ENCODE measurements around the gene DENND4A.
"Not testable (repeated sequence)": the region's sequence is repeated elsewhere in the genome, so short reads cannot be mapped to it uniquely, and the experiment has no call there.

DENND4A gene

DNA sequence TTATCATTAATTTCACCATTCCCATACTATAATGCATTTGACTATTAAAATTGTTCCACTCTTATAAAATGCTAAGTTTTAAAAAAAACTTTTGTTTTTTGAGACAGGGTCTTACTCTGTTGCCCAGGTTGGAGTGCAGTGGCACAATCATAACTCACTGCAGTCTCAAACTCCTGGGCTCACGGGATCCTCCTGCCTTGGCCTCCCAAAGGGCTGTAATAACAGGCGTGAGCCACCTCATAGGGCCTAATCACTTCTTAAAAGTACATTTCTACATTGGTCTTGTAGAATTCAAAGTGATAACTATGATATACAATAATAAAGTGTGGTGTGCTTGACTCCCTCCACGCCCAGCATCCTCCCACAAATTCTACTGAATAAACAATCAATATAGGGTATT is 3.0 kb downstream of the DENND4A start:
- no peak for DNase-seq (ENCODE audit: low read depth)

DNA sequence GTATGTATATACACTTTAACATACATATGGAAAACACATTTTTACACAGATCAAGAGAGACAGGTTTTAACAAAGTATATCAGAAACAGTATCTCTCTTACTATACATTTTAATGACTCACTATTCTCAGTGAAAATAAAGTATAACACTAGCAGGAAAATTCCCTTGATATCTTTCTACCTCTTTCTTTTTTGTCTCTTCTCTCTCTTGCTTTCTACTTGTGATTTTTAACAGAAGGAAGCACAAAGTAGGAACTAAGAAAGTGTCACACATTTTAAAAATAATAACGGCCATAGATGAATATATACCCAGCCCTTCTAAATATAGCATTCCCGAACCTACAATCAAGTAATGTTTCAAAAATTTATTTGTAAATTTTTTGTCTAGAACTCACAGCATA is 4.8 kb downstream of the DENND4A start:
- no peak for DNase-seq (ENCODE audit: low read depth)

GRCh38 chr15:65785151-65785550 is 6.9 kb downstream of the DENND4A start:
- DNase-seq (ENCODE audit: low read depth): no peak

GRCh38 chr15:65783872-65784271 is 8.2 kb downstream of the DENND4A start:
- no peak for DNase-seq (ENCODE audit: low read depth)

DNA sequence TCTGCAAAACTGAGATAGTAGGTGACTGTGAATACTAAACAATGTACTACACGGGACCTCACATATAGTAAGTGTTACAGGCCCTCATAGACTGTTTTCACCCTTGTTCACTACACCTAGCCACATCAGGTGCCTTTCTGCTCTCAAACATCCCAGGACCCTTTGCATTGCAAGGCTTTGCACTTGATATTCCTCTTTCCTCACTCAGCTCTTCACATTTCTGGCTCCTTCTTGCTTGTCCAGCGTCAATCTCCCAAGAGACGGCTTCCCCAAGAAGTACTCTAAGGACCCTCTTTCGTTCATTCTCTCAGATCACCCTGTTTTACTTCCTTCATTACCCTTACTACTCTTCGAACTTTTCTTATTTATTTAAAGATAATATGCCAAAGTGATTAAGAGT is 10.0 kb downstream of the DENND4A start:
- DNase-seq (ENCODE audit: low read depth): no peak

DNA sequence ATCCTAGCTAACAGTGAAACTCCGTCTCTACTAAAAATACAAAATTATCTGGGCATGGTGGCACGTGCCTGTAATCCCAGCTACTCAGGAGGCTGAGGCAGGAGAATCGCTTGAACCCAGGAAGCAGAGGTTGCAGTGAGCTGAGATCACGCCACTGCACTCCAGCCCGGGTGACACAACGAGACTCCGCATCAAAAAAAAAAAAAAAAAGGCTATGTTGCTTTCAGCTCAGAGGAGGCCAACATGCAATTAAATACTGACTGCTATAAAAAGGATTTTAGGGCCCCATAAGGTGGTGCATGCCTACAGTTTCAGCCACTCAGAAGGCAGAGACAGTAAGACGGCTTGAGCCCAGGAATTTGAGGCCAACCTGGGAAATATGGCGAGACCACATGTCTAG is 13.4 kb downstream of the DENND4A start:
- not testable (repeated sequence) for DNase-seq (ENCODE audit: low read depth)

DNA sequence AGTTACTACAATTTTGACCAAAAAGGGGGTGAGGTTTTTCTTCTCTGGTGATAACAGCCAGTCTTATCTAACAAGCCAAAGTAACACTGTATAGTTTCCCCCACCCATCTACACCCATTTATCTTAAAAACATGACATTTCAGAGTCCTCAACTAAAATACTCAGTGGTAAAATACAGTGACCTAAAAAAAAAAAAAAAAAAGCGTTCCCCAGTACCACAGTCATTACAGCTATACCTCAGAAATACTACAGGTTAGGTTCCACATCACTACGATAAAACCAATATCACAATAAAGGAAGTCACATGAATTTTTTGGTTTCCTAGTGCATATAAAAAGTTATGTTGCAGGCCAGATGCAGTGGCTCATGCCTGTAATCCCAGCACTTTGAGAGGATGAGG is 13.8 kb downstream of the DENND4A start:
- DNase-seq (ENCODE audit: low read depth): no peak

GRCh38 chr15:65777843-65778242 is 14.2 kb downstream of the DENND4A start:
- no peak for DNase-seq (ENCODE audit: low read depth)

GRCh38 chr15:65777053-65777452 is 15.0 kb downstream of the DENND4A start:
- no peak for DNase-seq (ENCODE audit: low read depth)

- DNase-seq (ENCODE audit: low read depth): no peak
Observed at GRCh38 chr15:65773386-65774111, 18.5 kb downstream of the DENND4A start.

GRCh38 chr15:65772930-65773329 is 19.2 kb downstream of the DENND4A start:
- no peak for DNase-seq (ENCODE audit: low read depth)

GRCh38 chr15:65771870-65772269 is 20.2 kb downstream of the DENND4A start:
- DNase-seq (ENCODE audit: low read depth): no peak

GRCh38 chr15:65769482-65769881 is 22.6 kb downstream of the DENND4A start:
- no peak for DNase-seq (ENCODE audit: low read depth)

DNA sequence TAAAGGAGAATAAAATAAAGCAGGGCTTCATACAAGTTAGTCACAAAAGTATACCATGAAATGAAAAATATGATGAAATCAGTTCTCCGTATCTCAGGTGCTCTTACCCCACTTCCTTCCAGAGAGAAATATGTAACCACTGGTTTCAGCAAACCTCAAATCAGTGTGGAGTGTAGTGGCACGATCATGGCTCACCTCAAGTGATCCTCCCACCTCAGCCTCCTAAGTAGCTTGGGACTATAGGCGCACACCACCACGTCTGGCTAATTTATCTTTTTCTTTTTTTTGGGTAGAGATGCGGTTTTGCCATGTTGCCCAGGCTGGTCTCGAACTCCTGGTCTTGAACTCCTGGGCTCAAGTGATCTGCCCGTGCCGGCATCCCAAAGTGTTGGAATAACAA is 24.2 kb downstream of the DENND4A start:
- no peak for DNase-seq (ENCODE audit: low read depth)

- DNase-seq (ENCODE audit: low read depth): no peak
Observed at GRCh38 chr15:65767264-65767595, 24.9 kb downstream of the DENND4A start.

DNA sequence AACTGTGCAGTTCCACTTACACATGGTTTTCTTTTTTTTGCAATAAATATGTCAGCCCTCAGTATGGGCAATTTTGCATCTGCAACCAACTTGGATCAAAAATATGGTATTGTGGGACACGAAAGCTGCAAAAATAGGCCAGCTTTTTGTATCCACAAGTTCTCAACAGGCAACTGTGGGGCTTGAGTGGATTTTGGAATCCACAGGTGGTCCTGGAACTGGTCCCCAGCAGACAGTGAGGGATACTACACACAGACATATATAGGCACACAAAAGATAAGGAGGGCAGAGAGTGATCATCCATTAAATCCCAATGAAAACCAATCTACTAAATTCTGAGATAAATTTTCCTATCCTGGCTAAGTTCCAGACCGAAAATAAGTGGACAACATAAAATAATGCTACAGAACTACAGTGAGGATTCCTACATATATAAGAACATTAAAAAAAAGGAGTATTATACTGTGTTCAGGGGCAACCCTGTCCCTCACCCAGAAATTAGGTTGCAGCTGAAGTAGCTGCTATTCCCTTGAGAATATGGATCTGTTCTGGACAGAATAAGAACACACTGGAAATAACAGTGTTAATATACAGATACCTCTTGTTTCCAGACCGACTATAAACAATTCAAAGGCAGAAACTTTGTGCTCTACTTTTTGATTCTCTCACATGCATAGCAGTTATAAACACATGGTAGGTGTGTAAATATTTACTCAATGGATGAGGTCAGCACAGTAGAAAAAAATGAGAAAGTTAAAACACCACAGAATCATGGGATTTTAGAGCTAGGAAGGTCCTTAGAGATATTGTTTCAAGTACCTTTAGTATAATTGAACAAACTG is 25.4 kb downstream of the DENND4A start:
- no peak for DNase-seq (ENCODE audit: low read depth)

DNA sequence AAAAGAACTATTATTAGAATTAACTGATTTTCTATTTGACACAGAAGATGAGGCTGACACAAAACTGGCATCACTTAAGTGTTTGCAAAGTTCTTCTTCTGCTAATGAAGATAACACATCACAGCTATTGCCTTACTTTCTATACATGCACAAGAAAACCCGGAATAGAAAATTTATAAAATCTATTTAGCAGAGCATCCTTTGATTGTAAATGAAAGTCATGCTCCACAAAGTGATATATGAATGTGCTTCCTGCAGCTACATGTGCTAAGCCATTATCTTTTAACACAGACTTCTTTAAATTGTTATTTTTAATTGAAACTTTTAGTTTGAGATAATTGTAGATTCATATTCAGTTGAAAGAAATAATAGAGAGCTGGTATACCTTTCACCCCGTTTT is 27.0 kb downstream of the DENND4A start:
- no peak for DNase-seq (ENCODE audit: low read depth)

- DNase-seq (ENCODE audit: low read depth): no peak
Observed at GRCh38 chr15:65762914-65763787, 28.9 kb downstream of the DENND4A start.

DNA sequence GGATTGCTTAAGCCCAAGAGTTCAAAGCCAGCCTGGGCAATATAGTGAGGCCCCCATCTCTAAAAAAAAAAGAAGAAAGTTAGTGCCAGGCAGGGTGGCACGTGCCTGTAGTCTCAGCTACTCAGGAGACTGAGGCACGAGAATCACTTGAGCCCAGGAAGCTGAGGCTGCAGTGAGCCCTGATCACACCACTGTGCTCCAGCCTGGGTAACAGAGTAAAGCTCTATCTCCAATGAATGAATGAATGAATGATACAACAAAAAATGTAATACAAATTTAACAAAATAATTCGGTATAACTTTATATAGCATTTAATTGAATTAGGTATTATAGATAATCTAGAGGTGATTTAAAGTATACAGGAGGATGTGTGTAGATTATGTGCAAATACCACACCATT is 29.7 kb downstream of the DENND4A start:
- no peak for DNase-seq (ENCODE audit: low read depth)

- DNase-seq (ENCODE audit: low read depth): no peak
Observed at GRCh38 chr15:65761210-65761926, 30.7 kb downstream of the DENND4A start.

GRCh38 chr15:65759441-65759840 is 32.7 kb downstream of the DENND4A start:
- DNase-seq (ENCODE audit: low read depth): no peak

DNA sequence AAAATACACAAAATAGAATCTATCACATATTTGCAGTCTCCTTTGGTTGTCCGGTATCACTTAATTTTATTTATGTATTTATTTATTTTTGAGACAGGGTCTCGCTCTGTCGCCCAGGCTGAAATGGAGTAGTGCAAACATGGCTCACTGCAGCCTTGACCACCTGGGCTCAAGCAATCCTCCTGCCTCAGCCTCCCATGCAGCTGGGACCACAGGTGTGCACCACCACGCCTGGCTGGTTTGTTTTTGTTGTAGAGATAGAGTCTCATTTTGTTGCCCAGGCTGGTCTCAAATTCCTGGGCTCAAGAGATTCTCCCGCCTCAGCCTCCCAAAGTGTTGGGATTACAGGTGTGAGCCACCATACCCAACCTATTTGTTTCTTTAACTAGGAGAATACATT is 33.9 kb downstream of the DENND4A start:
- DNase-seq (ENCODE audit: low read depth): no peak
